ENCODE measurements around the gene TM9SF4. TPM values are rescaled to one million over a fixed set of nuclear protein-coding genes. Genes with fewer than 3 reads are reported as not detected.
"Not testable (repeated sequence)": the region's sequence is repeated elsewhere in the genome, so short reads cannot be mapped to it uniquely, and the experiment has no call there.

The TM9SF4 gene
- total RNA-seq, 2 donors from 2014 or later, result 76.7 to 79.9 TPM

DNA sequence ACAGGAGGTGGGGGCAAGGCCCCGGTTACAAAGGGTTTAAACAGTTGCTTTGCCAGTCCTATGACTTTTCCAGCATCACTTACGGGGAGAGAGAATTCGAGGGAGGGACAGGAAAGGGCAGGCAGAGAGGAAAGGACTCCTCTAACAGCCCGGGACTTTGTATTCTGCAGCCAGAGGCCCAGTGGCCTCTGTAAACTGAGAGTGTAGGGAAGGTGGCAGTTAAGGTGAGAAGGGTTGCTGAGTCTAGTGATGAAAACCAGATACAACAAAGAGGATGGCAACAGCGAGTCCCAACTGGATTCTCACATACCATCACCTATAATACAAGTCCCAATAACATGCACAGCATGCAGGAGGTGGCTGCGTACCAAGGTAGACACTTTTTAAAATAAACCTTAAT is 84.5 kb downstream of the TM9SF4 start:
- intact Hi-C loops (cut with DNase I), result no loop called here
- DNase-seq, result no peak
- TF ChIP-seq, protein P1, sequence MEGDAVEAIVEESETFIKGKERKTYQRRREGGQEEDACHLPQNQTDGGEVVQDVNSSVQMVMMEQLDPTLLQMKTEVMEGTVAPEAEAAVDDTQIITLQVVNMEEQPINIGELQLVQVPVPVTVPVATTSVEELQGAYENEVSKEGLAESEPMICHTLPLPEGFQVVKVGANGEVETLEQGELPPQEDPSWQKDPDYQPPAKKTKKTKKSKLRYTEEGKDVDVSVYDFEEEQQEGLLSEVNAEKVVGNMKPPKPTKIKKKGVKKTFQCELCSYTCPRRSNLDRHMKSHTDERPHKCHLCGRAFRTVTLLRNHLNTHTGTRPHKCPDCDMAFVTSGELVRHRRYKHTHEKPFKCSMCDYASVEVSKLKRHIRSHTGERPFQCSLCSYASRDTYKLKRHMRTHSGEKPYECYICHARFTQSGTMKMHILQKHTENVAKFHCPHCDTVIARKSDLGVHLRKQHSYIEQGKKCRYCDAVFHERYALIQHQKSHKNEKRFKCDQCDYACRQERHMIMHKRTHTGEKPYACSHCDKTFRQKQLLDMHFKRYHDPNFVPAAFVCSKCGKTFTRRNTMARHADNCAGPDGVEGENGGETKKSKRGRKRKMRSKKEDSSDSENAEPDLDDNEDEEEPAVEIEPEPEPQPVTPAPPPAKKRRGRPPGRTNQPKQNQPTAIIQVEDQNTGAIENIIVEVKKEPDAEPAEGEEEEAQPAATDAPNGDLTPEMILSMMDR (IDR thresholded peaks at IDR 0.05), result no peak
- Histone ChIP-seq H3K27me3 (no peaks in the 10 kb centered on the region), H3K9me3 (no peaks in the 10 kb centered on the region), H3K4me1 (peaks cover 6% of the 10 kb centered on the region), H3K9ac (ENCODE audit: low read depth in 2 of 2, low read length in 2 of 2) (no peak overlapping the region), H3K27ac (no peak overlapping the region), H3K4me3 (no peak overlapping the region), H3K36me3 (peaks cover 9% of the 10 kb centered on the region)

DNA sequence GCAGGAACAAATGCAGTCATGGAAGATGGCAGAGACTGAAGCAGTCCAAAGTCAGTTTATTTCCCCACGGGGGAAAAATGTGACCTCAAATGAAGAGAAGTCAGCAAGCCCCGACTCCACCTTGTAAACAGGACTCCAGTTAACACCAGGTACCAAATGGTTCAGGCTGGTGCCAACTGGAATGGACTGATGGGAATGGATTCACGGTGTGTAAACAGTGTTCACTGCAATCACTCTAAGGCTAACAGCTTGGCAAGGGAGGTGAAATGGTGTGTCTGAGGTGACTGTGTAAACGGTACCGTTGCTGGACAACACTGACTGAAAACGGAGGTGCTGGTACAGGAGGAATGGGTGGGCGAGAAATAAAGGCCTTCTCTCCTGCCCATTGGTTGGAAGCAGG is 86.1 kb downstream of the TM9SF4 start:
- Histone ChIP-seq H3K36me3 (peaks cover 10% of the 10 kb centered on the region), H3K9ac (ENCODE audit: low read depth in 2 of 2, low read length in 2 of 2) (no peak overlapping the region), H3K9me3 (no peaks in the 10 kb centered on the region), H3K4me1 (no peaks in the 10 kb centered on the region), H3K4me3 (no peak overlapping the region), H3K27ac (no peak overlapping the region), H3K27me3 (no peaks in the 10 kb centered on the region)
- TF ChIP-seq, protein P1 (IDR thresholded peaks at IDR 0.05), result no peak
- no peak for DNase-seq
- intact Hi-C loops (cut with DNase I), result no loop called here

DNA sequence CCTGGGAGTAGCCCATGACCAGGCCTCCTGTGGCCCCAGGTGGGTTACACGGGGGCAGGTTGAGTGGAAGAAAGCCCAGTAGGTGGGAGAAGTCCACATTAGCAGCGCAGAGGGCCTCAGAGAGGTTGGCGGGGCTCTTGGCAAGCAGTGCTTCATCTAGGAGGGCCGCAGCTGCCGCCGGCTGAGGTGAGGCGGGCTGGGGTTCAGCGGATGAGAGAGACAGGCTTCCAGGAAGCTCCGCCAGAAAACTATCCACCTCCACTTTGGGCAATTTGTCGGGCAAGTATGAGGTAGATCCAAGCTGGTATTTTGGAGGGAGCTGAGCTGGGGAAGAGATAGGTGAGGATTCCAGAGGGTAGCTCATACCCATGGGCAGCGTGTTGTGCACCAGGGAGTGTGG is 87.1 kb downstream of the TM9SF4 start:
- DNase-seq; H3K9ac ChIP-seq (ENCODE audit: low read depth in 2 of 2, low read length in 2 of 2); H3K9me3 ChIP-seq; H3K4me3 ChIP-seq; H3K27ac ChIP-seq; H3K4me1 ChIP-seq; H3K27me3 ChIP-seq; intact Hi-C loops (cut with DNase I): not testable (repeated sequence)
- H3K36me3 ChIP-seq, result peaks cover 19% of the 10 kb centered on the region

DNA sequence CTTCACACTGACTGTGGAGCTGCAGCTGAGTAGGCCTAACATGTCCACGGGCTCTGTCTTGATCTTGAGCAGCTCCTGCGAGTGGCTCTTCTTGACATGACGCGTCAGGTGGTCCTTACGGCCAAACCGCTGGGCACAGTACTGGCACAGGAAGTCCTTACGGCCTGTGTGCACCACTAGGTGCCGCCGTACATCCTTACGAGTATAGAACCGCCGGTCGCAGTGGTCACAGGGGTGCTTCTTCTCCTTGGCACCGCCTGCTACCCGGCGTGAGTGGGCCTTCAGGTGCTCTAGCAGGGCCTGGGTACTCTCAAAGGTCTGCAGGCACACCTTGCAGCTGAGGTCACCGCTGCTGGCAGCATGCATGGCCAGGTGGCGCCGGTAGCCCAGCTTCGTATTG is 87.6 kb downstream of the TM9SF4 start:
- peaks cover 19% of the 10 kb centered on the region for H3K36me3 ChIP-seq
- H3K4me1 ChIP-seq; H3K27me3 ChIP-seq; H3K27ac ChIP-seq; intact Hi-C loops (cut with DNase I); DNase-seq; H3K4me3 ChIP-seq; H3K9ac ChIP-seq (ENCODE audit: low read depth in 2 of 2, low read length in 2 of 2); H3K9me3 ChIP-seq: not testable (repeated sequence)

DNA sequence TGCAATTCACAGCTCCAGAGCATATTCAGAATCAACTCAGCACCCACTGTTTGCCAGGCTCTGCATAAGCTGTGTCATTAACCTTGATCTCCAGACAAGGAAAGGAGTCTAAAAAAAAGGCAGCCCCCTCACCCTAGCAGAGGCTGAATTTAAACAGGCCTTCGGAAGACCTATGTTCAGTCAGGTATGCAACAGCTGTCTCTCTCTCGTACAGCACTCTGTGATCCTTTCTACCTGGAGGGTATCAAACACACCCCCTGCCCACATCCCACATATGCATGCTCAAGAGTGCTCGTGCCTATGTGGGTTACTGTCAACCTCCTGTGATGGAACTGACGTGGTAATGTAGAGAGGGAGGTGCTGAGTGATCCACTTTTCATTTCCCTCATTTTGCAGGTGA is 89.5 kb downstream of the TM9SF4 start:
- DNase-seq, result no peak
- Histone ChIP-seq H3K9me3 (no peaks in the 10 kb centered on the region), H3K36me3 (peaks cover 19% of the 10 kb centered on the region), H3K4me3 (no peak overlapping the region), H3K9ac (ENCODE audit: low read depth in 2 of 2, low read length in 2 of 2) (no peak overlapping the region), H3K4me1 (peaks cover 6% of the 10 kb centered on the region), H3K27me3 (no peaks in the 10 kb centered on the region), H3K27ac (no peak overlapping the region)
- TF ChIP-seq, protein P1 (IDR thresholded peaks at IDR 0.05), result no peak
- intact Hi-C loops (cut with DNase I), result no loop called here

DNA sequence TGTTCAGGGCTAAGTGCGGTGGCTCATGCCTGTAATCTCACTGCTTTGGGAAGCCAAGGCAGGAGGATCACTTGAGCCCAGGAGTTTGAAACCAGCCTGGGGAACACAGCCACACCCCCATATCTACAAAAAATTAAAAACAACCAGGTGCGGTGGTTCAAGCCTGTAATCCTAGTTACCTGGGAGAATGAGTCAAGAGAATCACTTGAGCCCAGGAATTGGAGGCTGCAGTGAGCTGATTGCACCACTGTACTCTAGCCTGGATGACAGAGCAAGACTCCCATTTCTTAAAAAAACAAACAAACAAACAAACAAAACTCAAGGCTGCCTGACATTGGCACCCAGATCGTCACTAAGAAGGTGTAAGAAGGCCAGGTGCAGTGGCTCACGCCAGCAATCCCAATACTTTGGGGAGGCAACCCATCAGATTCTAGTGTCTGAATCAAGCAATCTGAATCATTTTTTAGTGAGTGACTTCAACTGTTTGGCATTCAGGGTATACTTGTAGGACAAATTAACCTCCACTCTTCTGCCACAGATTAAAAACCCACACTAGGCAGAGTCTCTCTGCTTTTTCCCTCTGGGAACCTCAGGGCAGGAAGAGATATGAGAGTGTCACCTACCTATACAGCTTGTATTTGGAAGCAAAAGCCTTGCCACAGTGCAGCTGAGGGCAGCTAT is 91.9 kb downstream of the TM9SF4 start:
- Histone ChIP-seq H3K9ac (ENCODE audit: low read depth in 2 of 2, low read length in 2 of 2) (no peak overlapping the region), H3K4me3 (no peak overlapping the region), H3K27me3 (no peaks in the 10 kb centered on the region), H3K4me1 (peaks cover 22% of the 10 kb centered on the region), H3K9me3 (no peaks in the 10 kb centered on the region), H3K27ac (no peak overlapping the region), H3K36me3 (peaks cover 14% of the 10 kb centered on the region)
- DNase-seq, result no peak
- intact Hi-C loops (cut with DNase I), result loop anchor here (10.0 kb wide), 1 partner anchor 283 kb away; no protein-coding TSS in a partner anchor
- TF ChIP-seq, protein P1 (IDR thresholded peaks at IDR 0.05), result no peak

All from colonic mucosa (tissue), 4 donors.